IMR-90 (cell line): Measurements from ENCODE around the gene PLAC9. TPM values are rescaled to one million over a fixed set of nuclear protein-coding genes. Genes with fewer than 3 reads are reported as not detected.
A peak's percentile ranks its signal among the peaks of the same experiment; 100 is the strongest.
"Not testable (repeated sequence)": the region's sequence is repeated elsewhere in the genome, so short reads cannot be mapped to it uniquely, and the experiment has no call there.

Source experiments
- ATAC-seq: fragments of 200-7000 bp; cut with Tn5 transposase; 2 replicates; pipeline ENCODE4 v1.9.1; 2020; ENCODE audit warnings: low read depth, mild to moderate bottlenecking, moderate library complexity
- BruUV-seq: library from RNA; stranded (reverse); fragments of 400-500 nt; replicated peaks from 2 replicates; lab custom pipeline; 2021; lab: Mats Ljungman, UMichigan
- CTCF ChIA-PET: fragments of 300-600 bp; formaldehyde crosslinking; extraction: SDS; loops from one replicate; lab custom pipeline; 2021; ENCODE audit warnings: antibody characterized with exemption; lab: Yijun Ruan, JAX
- POLR2A ChIA-PET: fragments of 300-600 bp; sonication (Branson Sonifier 250); formaldehyde crosslinking; loops from one replicate; lab custom pipeline; 2022; ENCODE audit warnings: antibody characterized with exemption; ENCODE audit not compliant: unreplicated experiment; lab: Charles Lee
- DNase-seq: peaks from one replicate; pipeline ENCODE4 v3.0.0; 2013
- H2AFZ ChIP-seq: replicated peaks from 2 replicates; pipeline ENCODE3; 2013; ENCODE audit warnings: low read length, mild to moderate bottlenecking; ENCODE audit not compliant: poor library complexity
- H2AK5ac ChIP-seq: 2 replicates; pipeline ENCODE4 v1.6.1; 2013; ENCODE audit warnings: low read depth, low read length, inconsistent platforms
- H2AK9ac ChIP-seq: replicated peaks from 2 replicates; pipeline ENCODE3; 2013; ENCODE audit warnings: mild to moderate bottlenecking, low read depth, low read length, moderate library complexity; ENCODE audit not compliant: poor library complexity
- H2BK120ac ChIP-seq: 2 replicates; pipeline ENCODE4 v1.6.1; 2013; ENCODE audit warnings: low read depth, low read length, inconsistent platforms
- H2BK15ac ChIP-seq: 3 replicates; pipeline ENCODE4 v1.6.1; 2013; ENCODE audit warnings: low read depth, low read length, inconsistent platforms
- H2BK20ac ChIP-seq: 2 replicates; pipeline ENCODE4 v1.6.1; 2013; ENCODE audit warnings: low read depth, mild to moderate bottlenecking, inconsistent platforms, low read length, moderate library complexity
- H2BK5ac ChIP-seq: 2 replicates; pipeline ENCODE4 v1.6.1; 2013; ENCODE audit warnings: mild to moderate bottlenecking, low read depth, low read length, inconsistent platforms; ENCODE audit not compliant: poor library complexity, severe bottlenecking
- H3K14ac ChIP-seq: replicated peaks from 2 replicates; pipeline ENCODE4 v1.6.1; 2013; ENCODE audit warnings: low read depth, low read length, inconsistent platforms
- H3K18ac ChIP-seq: 2 replicates; pipeline ENCODE4 v1.6.1; 2013; ENCODE audit warnings: low read depth, low read length, control low read depth
- H3K23ac ChIP-seq: 2 replicates; pipeline ENCODE4 v1.6.1; 2013; ENCODE audit warnings: low read depth, low read length, inconsistent platforms
- H3K27ac ChIP-seq: 2 replicates; pipeline ENCODE4 v1.5.1; 2013; ENCODE audit warnings: mild to moderate bottlenecking, control low read depth, low read length; ENCODE audit not compliant: insufficient read depth
- H3K27me3 ChIP-seq: 2 replicates; pipeline ENCODE4 v1.6.1; 2013; ENCODE audit warnings: low read length; ENCODE audit not compliant: control insufficient read depth, insufficient read depth
- H3K36me3 ChIP-seq: 2 replicates; pipeline ENCODE4 v1.6.1; 2013; ENCODE audit warnings: low read length, mixed read lengths; ENCODE audit not compliant: control insufficient read depth, insufficient read depth
- H3K4ac ChIP-seq: 2 replicates; pipeline ENCODE4 v1.6.1; 2013; ENCODE audit warnings: low read depth, low read length, inconsistent platforms
- H3K4me1 ChIP-seq: 2 replicates; pipeline ENCODE4 v1.6.1; 2013; ENCODE audit warnings: low read length, mixed read lengths; ENCODE audit not compliant: control insufficient read depth, insufficient read depth
- H3K4me2 ChIP-seq: 2 replicates; pipeline ENCODE4 v1.6.1; 2013; ENCODE audit warnings: low read depth, mild to moderate bottlenecking, control low read depth, low read length, moderate library complexity
- H3K4me3 ChIP-seq: 2 replicates; pipeline ENCODE4 v1.5.1; 2013; ENCODE audit warnings: low read depth, mild to moderate bottlenecking, control low read depth, low read length, moderate library complexity; ENCODE audit not compliant: insufficient read depth
- H3K56ac ChIP-seq: 2 replicates; pipeline ENCODE4 v1.6.1; 2013; ENCODE audit warnings: low read length, inconsistent platforms; ENCODE audit not compliant: insufficient read depth; ENCODE audit errors: extremely low read depth
- H3K79me1 ChIP-seq, 2 experiments: 2 replicates each; pipeline ENCODE4 v1.6.1; 2013; ENCODE audit warnings: low read length in 2 of 2, inconsistent platforms in 1 of 2, low read depth in 1 of 2
- H3K9ac ChIP-seq: 2 replicates; pipeline ENCODE4 v1.6.1; 2013; ENCODE audit warnings: low read depth, low read length, control low read depth
- H3K9me1 ChIP-seq: 2 replicates; pipeline ENCODE4 v1.6.1; 2013; ENCODE audit warnings: low read length, inconsistent platforms; ENCODE audit not compliant: insufficient read depth
- H3K9me3 ChIP-seq: 2 replicates; pipeline ENCODE4 v1.6.1; 2013; ENCODE audit warnings: low read length; ENCODE audit not compliant: control insufficient read depth, insufficient read depth
- H4K20me1 ChIP-seq: 2 replicates; pipeline ENCODE4 v1.6.1; 2013; ENCODE audit warnings: low read length, inconsistent platforms; ENCODE audit not compliant: insufficient read depth
- H4K5ac ChIP-seq: 2 replicates; pipeline ENCODE4 v1.6.1; 2013; ENCODE audit warnings: mild to moderate bottlenecking, low read depth, low read length, control low read depth
- H4K8ac ChIP-seq, 2 experiments: 2 replicates each; pipeline ENCODE4 v1.6.1; 2013; ENCODE audit warnings: low read depth in 2 of 2, low read length in 2 of 2, control low read depth in 1 of 2, inconsistent platforms in 1 of 2
- H4K91ac ChIP-seq: 2 replicates; pipeline ENCODE4 v1.6.1; 2013; ENCODE audit warnings: low read depth, low read length, inconsistent platforms; ENCODE audit not compliant: insufficient read depth
- CEBPB ChIP-seq: IDR thresholded peaks from 2 replicates; pipeline ENCODE4 v1.6.1; 2012; ENCODE audit warnings: low read depth, low read length, improper control_type of control experiment
- WGBS, 2 experiments: methylation state at CpG; one replicate each; pipeline versions ENCODE4 v1.1.5 to v1.1.7; 2013; ENCODE audit warnings: missing lambda C conversion rate in 2 of 2; ENCODE audit not compliant: insufficient read length in 1 of 2; ENCODE audit errors: extremely low coverage in 2 of 2; 5-methylcytosine and 5-hydroxymethylcytosine counted together
- dilution Hi-C: fragments of 300-500 bp; cut with HindIII; formaldehyde crosslinking; loops from one replicate; pipeline ENCODE4 v1.14.3; 2018; ENCODE audit warnings: low sequenced_read_pairs; ENCODE audit not compliant: unreplicated experiment
- in situ Hi-C: fragments of 300-500 bp; cut with MboI; formaldehyde crosslinking; loops from 3 replicates; pipeline ENCODE4 v1.14.3; 2019; ENCODE audit warnings: low sequenced_read_pairs, inconsistent platforms, mixed read lengths
- intact Hi-C: fragments of 100-400 bp; cut with micrococcal nuclease; formaldehyde crosslinking; loops from 2 replicates; pipeline ENCODE4 v1.10.0; 2022
- polyA plus RNA-seq, 3 experiments: library from polyadenylated mRNA; depleted of rRNA; stranded (reverse); fragments of >200 nt; gene quantifications; 2 replicates each; pipeline ENCODE4 v1.2.3, GENCODE V29; 2012; ENCODE audit warnings: low replicate concordance in 1 of 3
- total RNA-seq: library from RNA; depleted of rRNA; stranded (reverse); fragments of >200 nt; gene quantifications from 2 replicates; pipeline ENCODE4 v1.2.3, GENCODE V29; 2012

Gene PLAC9
- total and polyA plus RNA-seq, 2 of the 4 experiments (the other 2 are of a cell fraction): 1.6 to 12.2 TPM

DNA sequence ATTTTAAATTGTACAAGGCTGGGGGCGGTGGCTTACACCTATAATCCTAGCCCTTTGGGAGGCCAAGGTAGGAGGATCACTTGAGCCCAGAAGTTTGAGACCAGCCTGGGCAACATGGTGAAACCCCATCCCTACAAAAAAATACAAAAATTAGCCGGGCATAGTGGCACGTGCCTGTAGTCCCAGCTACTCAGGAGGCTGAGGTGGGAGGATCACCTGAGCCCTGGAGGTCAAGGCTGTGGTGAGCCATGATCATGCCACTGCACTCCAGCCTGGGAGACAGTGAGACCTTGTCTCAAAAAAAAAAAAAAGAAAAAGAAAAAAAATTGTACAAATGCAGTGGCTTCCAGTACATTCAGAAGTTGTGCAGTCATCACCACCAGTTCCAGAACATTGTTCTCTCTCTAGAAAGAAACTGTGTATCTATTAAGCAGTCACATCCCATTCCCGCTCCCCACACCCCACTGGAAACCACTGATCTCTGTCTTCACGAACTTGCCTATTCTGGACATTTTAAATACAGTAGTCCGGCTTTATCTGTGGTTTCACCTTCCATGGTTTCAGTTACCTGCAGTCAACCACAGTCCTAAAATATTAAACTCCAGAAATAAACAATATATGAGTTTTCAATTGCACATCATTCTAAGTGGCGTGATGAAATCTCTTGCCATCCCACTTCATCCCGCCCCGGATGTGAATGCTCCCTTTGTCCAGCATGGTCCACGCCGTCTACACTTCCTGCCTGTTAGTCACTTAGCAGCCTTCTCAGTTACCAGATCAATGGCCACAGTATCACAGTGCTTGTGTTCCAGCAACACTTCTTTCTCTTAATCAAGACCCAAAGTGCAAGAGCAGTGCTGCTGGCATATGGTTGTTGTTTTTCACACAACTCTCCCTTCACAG lies 13.1 kb downstream of the PLAC9 start:
- BruUV-seq: not testable (repeated sequence)
- peak overlapping the region; percentile 67 for H2AFZ ChIP-seq

More for the DNA sequence above, 13.1 kb downstream of the PLAC9 start:
- Histone ChIP-seq H4K8ac (peak overlapping the region in 1 of 2 experiments; percentile 89; a peak in 3 of 4 replicates), H2BK20ac (peak overlapping the region; percentile 46; the same call in 1 of the 2 replicates), H3K14ac (peak overlapping the region; percentile 92), H3K4ac (peak overlapping the region; percentile 76), H3K27ac (peak overlapping the region; percentile 32; the same call in 1 of the 2 replicates), H4K5ac (peak overlapping the region; percentile 46; the same call in 1 of the 2 replicates), H2BK5ac (peak overlapping the region; percentile 51), H3K23ac (peak overlapping the region; percentile 56), H4K91ac (peak overlapping the region; percentile 30; the same call in 1 of the 2 replicates), H2AK5ac (peak overlapping the region; percentile 75), H2BK120ac (peak overlapping the region; percentile 72; the same call in 1 of the 2 replicates), H3K56ac (0 out of 2 replicates have a peak overlapping the region, but pooled peaks have one; percentile 31), H2BK15ac (peak overlapping the region; percentile 70; the same call in 1 of the 3 replicates)
- H3K79me1 ChIP-seq, in situ Hi-C loops, POLR2A ChIA-PET, H2AK9ac ChIP-seq, H3K9me3 ChIP-seq, H3K4me1 ChIP-seq, H3K27me3 ChIP-seq, H3K18ac ChIP-seq, H4K20me1 ChIP-seq, H3K9me1 ChIP-seq, H3K9ac ChIP-seq, H3K4me2 ChIP-seq, H3K36me3 ChIP-seq, dilution Hi-C loops, H3K4me3 ChIP-seq: not testable (repeated sequence)
- intact Hi-C loops: loop anchor here (5.0 kb wide), 1 partner anchor 88 kb away; no protein-coding TSS in a partner anchor
- ATAC-seq (peak; percentile 16; the same call in 1 of the 2 replicates), DNase-seq (peak; percentile 74)
- 80% methylated on average over 1 of the region's 11 CpGs; no CpG with 5 or more reads in 1 of the 2 experiments for WGBS, 2 experiments
- CTCF ChIA-PET: interaction anchor here (1.5 kb wide), 1 partner anchor 77 kb away, joined by 4 read pairs; no protein-coding TSS in a partner anchor
- peak; percentile 74 for TF ChIP-seq CEBPB
